ENCODE measurements around the gene EVA1C.
"Not testable (repeated sequence)": the region's sequence is repeated elsewhere in the genome, so short reads cannot be mapped to it uniquely, and the experiment has no call there.

Gene EVA1C

GRCh38 chr21:32424674-32425073, 12.2 kb downstream of the EVA1C start:
- DNase-seq (ENCODE audit: low read depth in 2 of 2) = no peak

DNA sequence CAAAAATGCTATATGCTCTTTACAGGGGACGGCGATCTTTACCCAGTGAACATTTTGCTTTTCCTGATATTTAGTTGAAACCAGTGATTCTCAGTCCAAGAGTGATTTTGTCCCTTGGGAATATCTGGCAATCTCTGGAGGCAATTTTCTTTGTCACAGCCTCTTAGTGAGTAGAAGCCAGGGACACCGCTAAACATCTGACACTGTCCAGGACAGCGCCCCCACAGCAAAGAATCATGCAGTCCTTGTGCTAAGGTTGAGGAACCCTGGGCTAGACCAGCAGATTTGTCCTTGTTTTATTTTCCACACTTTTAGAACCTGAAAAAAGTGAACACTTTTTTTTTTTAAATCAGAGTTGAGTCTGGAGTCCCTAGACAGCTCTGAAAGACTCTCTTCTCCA, 13.1 kb downstream of the EVA1C start:
- DNase-seq (ENCODE audit: low read depth in 2 of 2) = no peak

- no peak for DNase-seq (ENCODE audit: low read depth in 2 of 2)
Measured at GRCh38 chr21:32426066-32426465, 13.6 kb downstream of the EVA1C start.

- no peak for DNase-seq (ENCODE audit: low read depth in 2 of 2)
Measured at GRCh38 chr21:32426592-32427051, 14.1 kb downstream of the EVA1C start.

GRCh38 chr21:32427958-32428623, 15.6 kb downstream of the EVA1C start:
- DNase-seq (ENCODE audit: low read depth in 2 of 2) = no peak

GRCh38 chr21:32432982-32433660, 20.6 kb downstream of the EVA1C start:
- DNase-seq (ENCODE audit: low read depth in 2 of 2) = not testable (repeated sequence)

DNA sequence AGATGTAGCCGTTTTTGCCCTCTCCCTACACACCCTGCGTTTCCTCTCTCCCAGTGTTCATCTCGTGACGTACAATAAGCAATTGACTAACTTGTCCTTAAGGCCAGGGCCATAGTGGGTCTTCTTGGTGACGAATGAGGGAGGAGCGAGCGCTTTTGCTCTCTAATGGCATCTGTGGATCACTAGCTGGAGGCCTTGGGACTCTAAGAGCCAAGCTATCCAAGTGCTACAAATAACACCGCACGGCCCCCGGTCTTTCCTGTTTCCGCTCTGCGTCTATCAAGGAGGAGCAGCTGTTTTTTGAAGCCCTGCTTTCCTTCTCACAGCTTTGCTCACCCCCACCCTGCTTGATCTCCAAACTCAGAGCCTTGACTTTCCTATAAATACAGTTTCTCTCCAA, 25.2 kb downstream of the EVA1C start:
- no peak for DNase-seq (ENCODE audit: low read depth in 2 of 2)

- DNase-seq (ENCODE audit: low read depth in 2 of 2) = no peak
Measured at GRCh38 chr21:32442566-32443318, 30.2 kb downstream of the EVA1C start.

- DNase-seq (ENCODE audit: low read depth in 2 of 2) = no peak
Measured at GRCh38 chr21:32445101-32445500, 32.6 kb downstream of the EVA1C start.

DNA sequence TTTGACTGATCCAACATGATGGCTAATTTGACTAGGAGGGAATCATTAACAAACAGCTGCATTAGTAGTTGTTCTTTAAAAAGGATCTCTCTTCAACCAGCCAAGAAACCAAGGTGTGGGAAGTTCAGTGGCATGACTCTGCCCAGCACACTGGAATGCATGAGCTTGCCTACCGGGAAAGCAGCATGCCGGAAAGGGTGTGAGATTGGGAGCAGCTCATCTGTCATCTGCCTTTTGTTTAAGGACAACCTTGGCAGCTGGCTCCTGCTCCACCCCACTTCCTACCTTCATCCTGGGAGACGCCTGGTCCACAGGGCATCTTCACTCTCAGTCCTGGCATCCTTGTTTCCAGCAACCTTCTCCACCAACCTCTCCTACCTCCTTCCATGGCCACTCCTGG, 33.9 kb downstream of the EVA1C start:
- DNase-seq (ENCODE audit: low read depth in 2 of 2) = not testable (repeated sequence)

- no peak for DNase-seq (ENCODE audit: low read depth in 2 of 2)
Measured at GRCh38 chr21:32447224-32447623, 34.7 kb downstream of the EVA1C start.

DNA sequence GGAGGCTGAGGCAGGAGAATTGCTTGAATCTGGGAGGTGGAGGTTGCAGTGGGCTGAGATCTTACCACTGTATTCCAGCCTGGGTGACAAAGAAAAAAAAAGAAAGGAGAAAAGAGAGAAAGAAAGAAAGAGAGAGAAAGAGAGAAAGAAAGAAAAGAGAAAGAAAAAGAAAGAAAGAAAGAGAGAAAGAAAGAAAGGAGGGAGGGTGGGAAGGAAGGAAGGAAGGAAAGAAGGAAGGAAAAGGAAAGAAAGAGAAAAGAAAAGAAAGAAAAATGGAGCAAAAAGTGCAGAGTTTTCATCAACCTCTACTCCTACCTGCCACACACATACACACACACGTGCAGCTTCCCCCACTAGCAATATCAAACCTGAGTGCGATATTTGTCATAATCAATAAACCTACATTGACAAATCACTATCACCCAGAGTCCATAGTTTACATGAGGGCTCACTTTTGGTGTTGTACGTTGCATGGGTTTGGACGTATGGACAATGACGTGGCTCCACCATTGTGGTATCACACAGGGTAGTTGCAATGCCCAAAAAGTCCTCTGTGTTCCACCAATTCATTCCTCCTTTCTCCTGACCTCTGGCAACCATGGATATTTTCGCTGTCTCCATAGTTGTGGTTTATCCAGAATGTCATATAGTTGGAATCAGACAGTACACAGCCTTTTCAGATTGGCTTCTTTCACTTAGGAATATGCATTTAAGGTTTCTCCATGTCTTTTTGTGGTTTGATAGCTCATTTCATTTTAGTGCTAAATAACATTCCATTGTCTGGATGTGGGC, 36.5 kb downstream of the EVA1C start:
- no peak for DNase-seq (ENCODE audit: low read depth in 2 of 2)

- not testable (repeated sequence) for DNase-seq (ENCODE audit: low read depth in 2 of 2)
Measured at GRCh38 chr21:32450881-32451701, 38.6 kb downstream of the EVA1C start.

DNA sequence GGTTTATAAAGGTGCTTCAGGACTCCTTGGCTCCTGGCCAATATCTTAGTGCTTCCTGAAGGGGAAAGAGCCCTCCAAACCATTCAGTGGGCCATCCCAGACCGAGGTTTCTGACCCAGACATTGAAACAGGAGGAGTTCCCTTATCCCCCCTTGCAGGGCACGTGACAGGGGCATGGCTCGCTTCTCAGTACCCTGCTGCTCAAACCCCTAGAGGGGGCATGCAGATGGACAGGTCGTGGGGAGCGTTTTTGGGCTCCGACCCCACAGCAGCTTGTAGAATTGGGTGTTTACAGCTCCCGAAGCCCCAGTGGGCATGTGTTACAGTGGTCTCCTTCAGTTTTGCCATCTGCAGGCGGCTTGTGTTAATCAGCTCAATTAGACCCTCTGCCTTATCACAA, 39.7 kb downstream of the EVA1C start:
- not testable (repeated sequence) for DNase-seq (ENCODE audit: low read depth in 2 of 2)

DNA sequence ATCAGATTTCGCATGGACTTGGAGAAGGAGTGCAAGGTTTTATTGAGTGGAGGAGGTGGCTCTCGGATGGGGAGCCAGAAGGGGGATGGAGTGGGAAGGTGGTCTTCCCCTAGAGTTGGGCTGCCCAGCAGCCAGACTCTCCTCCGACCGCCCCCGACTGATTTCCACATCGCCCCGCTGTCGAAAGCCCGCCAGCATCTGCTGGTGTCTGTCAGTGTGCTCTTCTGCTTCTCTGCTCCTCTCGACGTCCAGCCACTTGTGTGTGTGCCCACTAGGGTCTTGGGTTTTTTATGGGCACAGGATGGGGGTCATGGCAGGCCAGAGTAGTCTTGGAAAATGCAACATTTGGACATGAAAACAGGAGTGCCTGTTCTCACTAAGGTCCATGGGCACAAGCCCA, 40.1 kb downstream of the EVA1C start:
- DNase-seq (ENCODE audit: low read depth in 2 of 2) = no peak

- DNase-seq (ENCODE audit: low read depth in 2 of 2) = no peak
Measured at GRCh38 chr21:32455548-32455947, 43.0 kb downstream of the EVA1C start.

- DNase-seq (ENCODE audit: low read depth in 2 of 2) = no peak
Measured at GRCh38 chr21:32456497-32456918, 44.0 kb downstream of the EVA1C start.

DNA sequence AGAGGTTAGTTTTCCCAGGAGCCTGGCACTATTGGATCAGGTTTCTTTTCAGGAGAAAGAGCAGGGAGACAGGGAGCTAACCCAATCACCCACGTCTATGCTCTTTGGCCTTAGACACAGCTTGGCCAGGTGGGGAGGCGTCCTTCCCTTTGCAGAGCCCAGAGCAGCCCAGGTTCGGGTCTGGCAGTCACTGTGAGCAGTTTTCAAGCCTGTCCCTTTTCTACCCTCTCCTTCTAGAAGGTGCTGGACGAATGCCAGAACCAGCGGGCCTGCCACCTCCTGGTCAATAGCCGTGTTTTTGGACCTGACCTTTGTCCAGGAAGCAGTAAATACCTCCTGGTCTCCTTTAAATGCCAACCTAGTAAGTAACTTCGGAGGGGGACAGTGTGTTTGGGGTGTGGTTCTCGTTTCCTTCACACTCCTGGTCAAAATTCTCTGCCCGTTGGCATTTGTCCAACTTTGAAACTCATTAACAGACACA, 44.9 kb downstream of the EVA1C start:
- no peak for DNase-seq (ENCODE audit: low read depth in 2 of 2)

DNA sequence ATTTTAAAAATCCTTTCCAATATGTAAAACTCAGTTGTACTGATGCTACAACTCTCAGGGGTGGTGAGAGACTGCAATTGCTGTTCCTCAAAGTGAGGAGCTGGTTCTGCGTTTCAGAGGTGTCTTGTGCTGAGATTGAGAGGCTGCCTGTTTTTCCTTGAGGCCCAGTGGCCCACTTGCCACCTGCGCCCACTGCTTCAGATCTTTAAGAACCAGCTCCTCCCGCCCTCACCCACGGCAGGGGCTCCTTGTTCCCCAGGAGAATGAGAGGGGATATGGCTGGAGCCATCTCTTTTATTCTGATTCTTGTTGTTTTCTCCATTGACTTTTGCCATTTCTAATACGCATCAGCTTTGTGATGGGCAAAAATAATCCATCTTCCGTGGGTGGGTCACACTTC, 45.5 kb downstream of the EVA1C start:
- DNase-seq (ENCODE audit: low read depth in 2 of 2) = no peak

DNA sequence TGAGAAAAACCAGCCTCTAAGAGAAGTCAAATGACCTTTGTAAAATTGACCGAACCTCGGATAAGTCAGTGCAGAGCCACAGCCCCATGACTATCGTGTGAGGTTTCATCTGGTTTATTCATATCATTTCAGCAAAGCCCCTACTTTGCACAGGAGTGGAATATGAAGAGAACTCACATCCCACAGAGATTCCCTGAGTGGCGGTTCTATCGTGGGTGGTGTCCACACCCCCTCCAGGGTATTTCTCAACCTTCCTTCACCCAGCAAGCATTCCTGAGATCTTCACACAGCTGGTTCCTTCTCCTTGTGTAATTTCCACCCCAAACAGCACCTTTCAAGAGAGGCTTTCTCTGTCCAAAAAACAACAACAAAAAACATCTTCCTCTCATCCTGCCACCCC, 47.5 kb downstream of the EVA1C start:
- DNase-seq (ENCODE audit: low read depth in 2 of 2) = no peak

- no peak for DNase-seq (ENCODE audit: low read depth in 2 of 2)
Measured at GRCh38 chr21:32461503-32461902, 49.0 kb downstream of the EVA1C start.
